Activated CD4-positive, alpha-beta memory T cell treated with anti-CD3 and anti-CD28 coated beads, Interleukin-2, amount 10 ng/mL, durations not matched to agents 7 days and 5 days (primary cell): ENCODE measurements around the gene LOXL1. TPM values are rescaled to one million over a fixed set of nuclear protein-coding genes. Genes with fewer than 3 reads are reported as not detected.

Experiments
- CTCF ChIA-PET: fragments of 350-600 bp; sonication (Branson Sonifier 250); formaldehyde crosslinking; loops from one replicate; lab custom pipeline; 2021; ENCODE audit warnings: antibody characterized with exemption, inconsistent platforms; lab: Charles Lee
- POLR2A ChIA-PET: fragments of 350-600 bp; sonication (Branson Sonifier 250); formaldehyde crosslinking; loops from one replicate; lab custom pipeline; 2021; ENCODE audit warnings: antibody characterized with exemption; lab: Charles Lee
- DNase-seq: peaks from one replicate; pipeline ENCODE4 v3.0.0-alpha.2; 2020
- H3K27ac Mint-ChIP-seq: one replicate; pipeline ENCODE4 v1.8.0; 2021; ENCODE audit warnings: mild to moderate bottlenecking, mixed read lengths
- H3K27me3 Mint-ChIP-seq: one replicate; pipeline ENCODE4 v1.8.0; 2021; ENCODE audit warnings: mixed read lengths
- H3K36me3 Mint-ChIP-seq: one replicate; pipeline ENCODE4 v1.8.0; 2021; ENCODE audit warnings: low read depth, mixed read lengths
- H3K4me1 Mint-ChIP-seq: one replicate; pipeline ENCODE4 v1.8.0; 2021; ENCODE audit warnings: mixed read lengths
- H3K4me3 Mint-ChIP-seq: one replicate; pipeline ENCODE4 v1.8.0; 2021; ENCODE audit warnings: mild to moderate bottlenecking, mixed read lengths
- H3K9me3 Mint-ChIP-seq: one replicate; pipeline ENCODE4 v1.8.0; 2021; ENCODE audit warnings: mixed read lengths
- total RNA-seq, 2 experiments: library from RNA; stranded (reverse); gene quantifications; one replicate each; pipeline ENCODE4 v1.2.3, GENCODE V29; 2021

The LOXL1 gene
- total RNA-seq, 2 experiments from 2014 or later, result 9.1 to 10.9 TPM

GRCh38 chr15:73983773-73984172, 57.5 kb downstream of the LOXL1 start:
- POLR2A ChIA-PET, result interaction anchor here (0.9 to 2.7 kb wide), 3 partner anchors 9 to 13 kb away, joined by 3 to 16 read pairs (median 4); partner anchors contain the start of gene PML
- Mint-ChIP-seq H3K4me1 (peaks cover 32% of the 10 kb centered on the region), H3K4me3 (no peak overlapping the region), H3K27ac (no peak overlapping the region), H3K36me3 (no peaks in the 10 kb centered on the region), H3K27me3 (peaks cover 3% of the 10 kb centered on the region), H3K9me3 (no peaks in the 10 kb centered on the region)
- no peak for DNase-seq
- CTCF ChIA-PET, result interaction anchor here (2.2 kb wide), 1 partner anchor 12 kb away, joined by 8 read pairs; no protein-coding TSS in a partner anchor

GRCh38 chr15:73984208-73984979, 58.1 kb downstream of the LOXL1 start:
- ChIA-PET POLR2A (interaction anchor here (1.3 kb wide), 1 partner anchor 12 kb away, joined by 4 read pairs; no protein-coding TSS in a partner anchor), CTCF (interaction anchor here (2.2 kb wide), 1 partner anchor 12 kb away, joined by 8 read pairs; no protein-coding TSS in a partner anchor)
- H3K4me3 Mint-ChIP-seq, result no peak overlapping the region
- H3K9me3 Mint-ChIP-seq, result no peaks in the 10 kb centered on the region
- H3K27ac Mint-ChIP-seq, result no peak overlapping the region
- H3K4me1 Mint-ChIP-seq, result peaks cover 32% of the 10 kb centered on the region
- H3K27me3 Mint-ChIP-seq, result no peaks in the 10 kb centered on the region
- no peaks in the 10 kb centered on the region for H3K36me3 Mint-ChIP-seq
- DNase-seq, result no peak

GRCh38 chr15:73985101-73985873, 59.0 kb downstream of the LOXL1 start:
- no peak overlapping the region for H3K4me3 Mint-ChIP-seq
- POLR2A ChIA-PET, result interaction anchor here (1.1 to 1.3 kb wide), 2 partner anchors 9 to 11 kb away, joined by 4 to 6 read pairs; partner anchors contain the start of gene PML
- H3K9me3 Mint-ChIP-seq, result no peaks in the 10 kb centered on the region
- H3K4me1 Mint-ChIP-seq, result peaks cover 35% of the 10 kb centered on the region
- CTCF ChIA-PET, result interaction anchor here (1.4 to 2.2 kb wide), 3 partner anchors 13 to 63 kb away, joined by 3 to 8 read pairs (median 3); no protein-coding TSS in a partner anchor
- H3K27me3 Mint-ChIP-seq, result no peaks in the 10 kb centered on the region
- H3K27ac Mint-ChIP-seq, result no peak overlapping the region
- no peak for DNase-seq
- H3K36me3 Mint-ChIP-seq, result no peaks in the 10 kb centered on the region

GRCh38 chr15:73986055-73986775, 60.0 kb downstream of the LOXL1 start:
- H3K27me3 Mint-ChIP-seq, result no peaks in the 10 kb centered on the region
- no peaks in the 10 kb centered on the region for H3K9me3 Mint-ChIP-seq
- DNase-seq, result no peak
- no peak overlapping the region for H3K27ac Mint-ChIP-seq
- H3K36me3 Mint-ChIP-seq, result no peaks in the 10 kb centered on the region
- H3K4me3 Mint-ChIP-seq, result no peak overlapping the region
- ChIA-PET CTCF (interaction anchor here (0.6 to 2.2 kb wide), 5 partner anchors 13 to 140 kb away, joined by 3 to 9 read pairs (median 5); no protein-coding TSS in a partner anchor), POLR2A (interaction anchor here (1.1 kb wide), 1 partner anchor 8 kb away, joined by 6 read pairs; the partner anchor contains the start of gene PML)
- peaks cover 34% of the 10 kb centered on the region for H3K4me1 Mint-ChIP-seq

GRCh38 chr15:73986776-73987056, 60.5 kb downstream of the LOXL1 start:
- no peaks in the 10 kb centered on the region for H3K36me3 Mint-ChIP-seq
- DNase-seq, result no peak
- ChIA-PET CTCF (interaction anchor here (1.6 to 1.8 kb wide), 2 partner anchors 14 to 28 kb away, joined by 3 to 9 read pairs; no protein-coding TSS in a partner anchor), POLR2A (no interaction called here)
- no peaks in the 10 kb centered on the region for H3K9me3 Mint-ChIP-seq
- H3K4me3 Mint-ChIP-seq, result no peak overlapping the region
- H3K27ac Mint-ChIP-seq, result no peak overlapping the region
- H3K27me3 Mint-ChIP-seq, result no peaks in the 10 kb centered on the region
- peaks cover 35% of the 10 kb centered on the region for H3K4me1 Mint-ChIP-seq

GRCh38 chr15:73987250-73987649, 61.0 kb downstream of the LOXL1 start:
- no peaks in the 10 kb centered on the region for H3K9me3 Mint-ChIP-seq
- POLR2A ChIA-PET, result no interaction called here

GRCh38 chr15:73987681-73988444, 61.6 kb downstream of the LOXL1 start:
- H3K27ac Mint-ChIP-seq, result no peak overlapping the region
- ChIA-PET CTCF (interaction anchor here (1.8 kb wide), 1 partner anchor 15 kb away, joined by 9 read pairs; no protein-coding TSS in a partner anchor), POLR2A (no interaction called here)

More at GRCh38 chr15:73987250-73987649, 61.0 kb downstream of the LOXL1 start:
- H3K4me3 Mint-ChIP-seq, result no peak overlapping the region
- peaks cover 30% of the 10 kb centered on the region for H3K4me1 Mint-ChIP-seq
- CTCF ChIA-PET, result interaction anchor here (1.8 kb wide), 1 partner anchor 14 kb away, joined by 9 read pairs; no protein-coding TSS in a partner anchor
- no peaks in the 10 kb centered on the region for H3K27me3 Mint-ChIP-seq
- no peak overlapping the region for H3K27ac Mint-ChIP-seq
- no peak for DNase-seq
- H3K36me3 Mint-ChIP-seq, result no peaks in the 10 kb centered on the region

GRCh38 chr15:73988445-73988969, 62.2 kb downstream of the LOXL1 start:
- Mint-ChIP-seq H3K4me1 (peaks cover 38% of the 10 kb centered on the region), H3K27ac (no peak overlapping the region), H3K9me3 (no peaks in the 10 kb centered on the region), H3K36me3 (no peaks in the 10 kb centered on the region), H3K4me3 (no peak overlapping the region), H3K27me3 (no peaks in the 10 kb centered on the region)
- ChIA-PET CTCF (interaction anchor here (1.1 to 8.6 kb wide), 2 partner anchors 15 to 24 kb away, joined by 3 to 89 read pairs; no protein-coding TSS in a partner anchor), POLR2A (interaction anchor here (8.4 kb wide), 1 partner anchor 17 kb away, joined by 78 read pairs; no protein-coding TSS in a partner anchor)
- DNase-seq, result no peak

More at GRCh38 chr15:73987681-73988444, 61.6 kb downstream of the LOXL1 start:
- Mint-ChIP-seq H3K9me3 (no peaks in the 10 kb centered on the region), H3K4me1 (peaks cover 31% of the 10 kb centered on the region), H3K4me3 (no peak overlapping the region), H3K27me3 (no peaks in the 10 kb centered on the region), H3K36me3 (no peaks in the 10 kb centered on the region)
- no peak for DNase-seq

GRCh38 chr15:73989001-73989798, 62.9 kb downstream of the LOXL1 start:
- CTCF ChIA-PET, result interaction anchor here (1.1 to 8.6 kb wide), 2 partner anchors 16 to 25 kb away, joined by 3 to 89 read pairs; no protein-coding TSS in a partner anchor
- H3K9me3 Mint-ChIP-seq, result no peaks in the 10 kb centered on the region
- no peak for DNase-seq
- H3K27me3 Mint-ChIP-seq, result no peaks in the 10 kb centered on the region
- no peak overlapping the region for H3K27ac Mint-ChIP-seq
- POLR2A ChIA-PET, result interaction anchor here (8.4 kb wide), 1 partner anchor 16 kb away, joined by 78 read pairs; no protein-coding TSS in a partner anchor
- no peak overlapping the region for H3K4me3 Mint-ChIP-seq
- peaks cover 42% of the 10 kb centered on the region for H3K4me1 Mint-ChIP-seq
- H3K36me3 Mint-ChIP-seq, result peaks cover under 1% of the 10 kb centered on the region

- no peak for DNase-seq
- no peaks in the 10 kb centered on the region for H3K9me3 Mint-ChIP-seq
- no peaks in the 10 kb centered on the region for H3K27me3 Mint-ChIP-seq
- peak overlapping the region; percentile 76 for H3K4me3 Mint-ChIP-seq
- ChIA-PET CTCF (interaction anchor here (0.6 to 8.6 kb wide), 4 partner anchors 9 to 63 kb away, joined by 3 to 89 read pairs (median 3); no protein-coding TSS in a partner anchor), POLR2A (interaction anchor here (1.2 to 8.4 kb wide), 3 partner anchors 9 to 18 kb away, joined by 3 to 78 read pairs (median 7); no protein-coding TSS in a partner anchor)
- peaks cover 12% of the 10 kb centered on the region for H3K36me3 Mint-ChIP-seq
- no peak overlapping the region for H3K27ac Mint-ChIP-seq
- H3K4me1 Mint-ChIP-seq, result peaks cover 43% of the 10 kb centered on the region
Measured at GRCh38 chr15:73990250-73991005, 64.2 kb downstream of the LOXL1 start.
